ENCODE data around the gene FRMD6.
"Not testable (repeated sequence)": the region's sequence is repeated elsewhere in the genome, so short reads cannot be mapped to it uniquely, and the experiment has no call there.

GRCh38 chr14:51746823-51747222, 95.1 kb downstream of the FRMD6 start:
- not testable (repeated sequence) for TF ChIP-seq CTCF (IDR thresholded peaks at IDR 0.05; ENCODE audit: low read depth, low read length, poor library complexity, severe bottlenecking); EZH2phosphoT487 (IDR thresholded peaks at IDR 0.05; ENCODE audit: borderline replicate concordance, low read length)

Measured in DOHH2 (cell line).